Mesodermal cell (in vitro differentiated cells): ENCODE measurements around the gene SRRM2.

ENCODE experiments used
- H3K27ac ChIP-seq: 2 replicates; pipeline ENCODE4 v1.7.0; 2013; ENCODE audit warnings: mild to moderate bottlenecking, low read depth, low read length, moderate library complexity; ENCODE audit not compliant: severe bottlenecking
- H3K36me3 ChIP-seq: 2 replicates; pipeline ENCODE4 v1.7.1; 2013; ENCODE audit warnings: mild to moderate bottlenecking, low read length, moderate library complexity; ENCODE audit not compliant: control insufficient read depth, insufficient read depth
- H3K4me1 ChIP-seq: one replicate; pipeline ENCODE4 v1.7.1; 2013; ENCODE audit warnings: mild to moderate bottlenecking, low read length; ENCODE audit not compliant: insufficient read depth, control insufficient read depth, poor library complexity, severe bottlenecking
- H3K4me3 ChIP-seq: 2 replicates; pipeline ENCODE4 v1.7.0; 2013; ENCODE audit warnings: low read length, control low read depth, mild to moderate bottlenecking; ENCODE audit not compliant: insufficient read depth, poor library complexity, severe bottlenecking; ENCODE audit errors: extremely low read depth
- H3K9me3 ChIP-seq: 2 replicates; pipeline ENCODE4 v1.7.1; 2013; ENCODE audit warnings: mild to moderate bottlenecking, low read length, moderate library complexity; ENCODE audit not compliant: control insufficient read depth
- WGBS, 2 experiments: methylation state at CpG; one replicate each; pipeline ENCODE4 v1.1.5; 2013; ENCODE audit warnings: missing lambda C conversion rate in 2 of 2; ENCODE audit not compliant: insufficient coverage in 2 of 2; 5-methylcytosine and 5-hydroxymethylcytosine counted together

Gene SRRM2

DNA sequence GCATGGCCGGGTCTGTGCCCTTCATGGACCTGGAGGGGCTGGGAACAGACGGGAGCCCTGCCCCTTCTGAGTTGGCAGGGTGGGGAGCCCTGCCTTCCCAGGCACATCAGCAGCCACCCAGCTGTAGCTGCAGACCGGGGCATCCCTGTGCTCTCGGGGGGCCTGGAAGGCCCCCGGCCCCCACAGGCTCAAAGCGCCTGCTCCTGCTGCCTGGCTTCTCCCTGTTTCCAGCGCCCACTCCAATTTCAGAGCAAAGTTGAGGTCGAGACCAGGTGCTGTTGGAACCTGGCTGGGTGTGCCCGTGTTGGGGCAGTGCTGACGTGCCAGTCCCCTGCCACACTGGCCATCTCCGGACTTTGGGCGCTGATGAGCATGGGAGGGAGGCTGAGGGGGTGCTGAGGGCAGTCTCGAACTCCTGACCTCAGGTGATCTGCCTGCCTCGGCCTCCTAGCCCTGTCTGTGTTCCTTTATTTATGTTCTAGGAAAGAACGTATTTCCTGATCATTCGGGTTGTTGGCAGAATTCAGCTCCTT is 27.6 kb upstream of the SRRM2 start:
- Histone ChIP-seq H3K4me3 (no peak overlapping the region), H3K4me1 (no peaks in the 10 kb centered on the region), H3K9me3 (no peaks in the 10 kb centered on the region), H3K36me3 (no peaks in the 10 kb centered on the region), H3K27ac (no peak overlapping the region)
- WGBS, 2 experiments = 85 to 89% methylated on average over 12 to 14 of the region's 16 CpGs

DNA sequence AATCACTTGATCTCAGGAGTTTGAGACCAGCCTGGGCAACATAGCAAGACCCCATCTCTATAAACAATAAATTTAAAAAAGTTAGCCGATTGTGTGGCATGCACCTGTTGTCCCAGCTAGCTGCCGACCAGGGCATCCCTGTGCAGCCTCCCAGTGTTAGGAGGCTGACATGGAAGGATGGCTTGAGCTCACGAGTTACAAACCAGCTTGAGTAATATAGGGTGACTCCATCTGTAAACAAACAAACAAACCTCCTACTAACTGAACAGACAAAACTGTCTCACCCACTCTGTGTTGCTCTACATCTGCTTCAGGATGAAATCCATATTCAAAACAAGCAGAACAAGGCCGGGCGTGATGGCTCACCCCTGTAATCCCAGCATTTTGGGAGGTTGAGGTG is 25.5 kb upstream of the SRRM2 start:
- no peaks in the 10 kb centered on the region for H3K9me3 ChIP-seq
- WGBS, 2 experiments = 93 to 100% methylated on average over 1 to 3 of the region's 5 CpGs
- no peak overlapping the region for H3K4me3 ChIP-seq
- H3K27ac ChIP-seq = no peak overlapping the region
- H3K4me1 ChIP-seq = no peaks in the 10 kb centered on the region
- no peaks in the 10 kb centered on the region for H3K36me3 ChIP-seq

DNA sequence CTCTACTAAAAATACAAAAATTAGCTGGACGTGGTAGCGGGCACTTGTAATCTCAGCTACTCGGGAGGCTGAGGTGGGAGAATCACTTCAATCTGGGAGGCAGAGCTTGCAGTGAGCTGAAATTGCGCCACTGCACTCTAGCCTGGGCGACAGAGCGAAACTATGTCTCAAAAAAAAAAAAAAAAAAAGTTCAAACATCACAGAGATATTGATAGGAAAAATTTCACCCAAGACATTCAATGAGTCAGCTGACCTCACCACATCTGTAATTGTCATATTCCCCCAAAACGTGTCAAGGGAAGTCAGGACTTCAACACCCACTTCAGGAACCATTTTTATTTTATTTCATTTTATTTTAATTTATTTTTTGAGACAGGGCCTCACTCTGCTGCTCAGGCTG is 24.4 kb upstream of the SRRM2 start:
- H3K4me1 ChIP-seq = no peaks in the 10 kb centered on the region
- 100% methylated on average over 2 to 3 of the region's 7 CpGs for WGBS, 2 experiments
- no peak overlapping the region for H3K27ac ChIP-seq
- no peaks in the 10 kb centered on the region for H3K9me3 ChIP-seq
- H3K4me3 ChIP-seq = no peak overlapping the region
- no peaks in the 10 kb centered on the region for H3K36me3 ChIP-seq

DNA sequence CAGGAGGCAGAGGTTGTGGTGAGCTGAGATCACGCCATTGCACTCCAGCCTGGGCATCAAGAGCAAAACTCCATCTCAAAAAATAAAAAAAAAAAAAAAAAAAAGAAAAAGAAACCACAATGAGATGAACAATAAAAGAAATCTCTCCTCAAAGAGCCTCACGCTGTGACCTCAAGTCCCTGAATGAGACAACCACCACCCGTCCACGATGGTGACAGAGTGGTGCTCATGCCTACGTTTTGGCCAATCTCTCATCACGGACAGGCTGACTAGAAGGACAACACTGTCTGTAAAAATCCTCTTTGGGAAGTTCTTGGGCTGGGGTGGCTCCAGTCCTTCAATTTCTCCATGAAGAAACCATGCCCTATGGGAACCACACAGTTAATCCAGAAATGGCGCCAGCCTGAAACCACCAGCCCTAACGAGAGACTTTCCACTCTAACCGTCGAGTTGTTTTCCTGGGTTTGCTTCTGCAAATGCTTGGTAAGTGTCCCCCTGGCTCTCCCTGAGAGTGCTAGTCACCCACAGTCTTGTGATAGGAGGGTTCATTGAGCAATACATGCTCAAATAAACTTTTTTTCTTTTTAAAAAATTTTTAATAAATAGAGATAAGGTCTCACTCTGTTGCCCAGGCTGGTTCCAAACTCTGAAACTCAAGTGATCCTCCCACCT is 17.5 kb upstream of the SRRM2 start:
- H3K4me3 ChIP-seq = no peak overlapping the region
- H3K9me3 ChIP-seq = no peaks in the 10 kb centered on the region
- no peak overlapping the region for H3K27ac ChIP-seq
- no peaks in the 10 kb centered on the region for H3K4me1 ChIP-seq
- WGBS, 2 experiments = 88 to 98% methylated on average over 8 to 9 of the region's 10 CpGs
- no peaks in the 10 kb centered on the region for H3K36me3 ChIP-seq

DNA sequence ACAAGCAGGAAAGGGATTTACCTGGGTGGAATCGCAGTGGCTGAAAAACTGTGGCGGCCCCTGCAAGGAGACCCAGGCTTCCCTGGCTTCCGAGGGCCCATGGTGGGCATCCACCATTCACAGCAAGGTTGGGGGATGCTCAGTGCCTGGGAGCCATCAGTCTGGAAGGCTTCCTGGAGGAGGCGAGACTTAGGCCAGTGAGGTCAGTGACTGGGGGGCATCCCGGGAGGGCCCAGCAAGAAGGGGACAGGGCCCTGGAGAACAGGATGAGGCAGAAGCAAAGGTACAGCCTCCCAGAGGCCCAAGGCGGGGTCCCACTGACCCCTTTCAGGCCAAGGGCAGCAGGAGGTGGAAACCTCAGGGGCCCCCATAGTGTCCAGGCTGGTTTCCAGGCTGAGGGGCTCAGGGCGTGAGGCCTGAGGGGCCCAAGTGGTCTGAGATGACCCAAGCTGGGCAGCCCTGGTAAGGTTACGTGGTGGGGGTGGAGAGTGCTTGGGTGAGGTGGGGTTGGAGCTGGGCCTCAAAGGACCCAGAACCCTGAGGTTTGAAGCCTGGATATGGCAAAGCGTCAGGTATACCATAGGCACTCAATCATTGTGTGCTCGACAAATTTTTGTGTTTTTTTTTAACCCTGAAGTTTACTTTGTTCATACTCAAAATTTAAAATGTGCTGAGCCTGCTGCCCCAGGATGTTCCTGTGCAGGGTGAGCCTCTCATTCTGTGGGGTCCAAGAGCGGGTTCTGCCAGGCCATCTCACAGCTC is 15.8 kb upstream of the SRRM2 start:
- no peaks in the 10 kb centered on the region for H3K36me3 ChIP-seq
- no peaks in the 10 kb centered on the region for H3K9me3 ChIP-seq
- WGBS, 2 experiments = 95 to 96% methylated on average over 8 to 9 of the region's 11 CpGs
- no peaks in the 10 kb centered on the region for H3K4me1 ChIP-seq
- no peak overlapping the region for H3K4me3 ChIP-seq
- no peak overlapping the region for H3K27ac ChIP-seq

DNA sequence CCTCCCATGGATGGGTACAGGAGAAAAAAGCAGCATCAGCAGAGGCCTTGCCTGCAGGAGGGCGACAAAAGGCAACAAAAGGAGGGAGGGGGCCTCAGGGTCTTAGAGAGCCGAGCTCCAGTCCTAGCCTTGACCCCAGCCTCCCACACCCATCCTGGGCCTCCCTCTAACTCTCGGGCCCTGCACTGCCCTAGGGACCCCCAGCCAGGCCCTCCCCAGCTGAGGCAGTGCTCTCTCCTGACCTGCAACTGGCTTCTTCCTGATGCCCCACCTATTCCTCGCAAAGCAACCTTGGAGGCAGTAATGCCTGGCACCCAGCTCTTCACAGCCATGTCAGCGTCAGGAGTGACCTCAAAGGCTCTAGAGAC is 15.2 kb upstream of the SRRM2 start:
- Histone ChIP-seq H3K36me3 (no peaks in the 10 kb centered on the region), H3K9me3 (no peaks in the 10 kb centered on the region)

DNA sequence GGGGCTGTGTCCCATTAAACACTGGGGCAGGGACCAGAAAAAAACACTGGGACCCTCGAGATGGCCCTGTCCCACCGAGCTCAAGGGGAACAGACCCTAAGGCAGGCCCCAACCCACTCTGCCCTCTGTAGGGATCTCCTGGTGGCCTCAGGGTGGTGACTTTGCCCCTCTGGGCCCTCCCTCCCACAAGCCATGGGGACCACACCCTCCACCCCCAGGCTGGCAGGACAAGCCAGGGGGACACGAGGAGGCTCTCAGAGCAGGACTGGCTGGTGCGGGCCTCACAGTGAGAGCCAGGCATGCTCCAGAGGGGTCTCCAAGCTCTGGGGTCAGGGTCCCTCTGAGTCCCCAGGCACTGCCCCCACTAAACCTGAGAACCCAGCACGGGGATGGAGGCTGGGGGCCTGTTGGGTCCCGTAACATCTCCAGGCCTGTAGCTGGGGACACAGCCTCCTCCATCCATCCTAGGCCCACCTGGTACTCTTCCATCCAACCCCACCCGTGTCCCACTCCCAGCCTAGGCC is 14.5 kb upstream of the SRRM2 start:
- no peak overlapping the region for H3K4me3 ChIP-seq
- H3K4me1 ChIP-seq = no peaks in the 10 kb centered on the region
- H3K9me3 ChIP-seq = no peaks in the 10 kb centered on the region
- WGBS, 2 experiments = 71 to 77% methylated on average over 5 to 6 of the region's 7 CpGs
- H3K27ac ChIP-seq = no peak overlapping the region
- H3K36me3 ChIP-seq = no peaks in the 10 kb centered on the region

More for the DNA sequence above, 15.2 kb upstream of the SRRM2 start:
- Histone ChIP-seq H3K4me1 (no peaks in the 10 kb centered on the region), H3K27ac (no peak overlapping the region), H3K4me3 (no peak overlapping the region)
- WGBS, 2 experiments = 81 to 85% methylated on average over 4 to 5 of the region's 5 CpGs

DNA sequence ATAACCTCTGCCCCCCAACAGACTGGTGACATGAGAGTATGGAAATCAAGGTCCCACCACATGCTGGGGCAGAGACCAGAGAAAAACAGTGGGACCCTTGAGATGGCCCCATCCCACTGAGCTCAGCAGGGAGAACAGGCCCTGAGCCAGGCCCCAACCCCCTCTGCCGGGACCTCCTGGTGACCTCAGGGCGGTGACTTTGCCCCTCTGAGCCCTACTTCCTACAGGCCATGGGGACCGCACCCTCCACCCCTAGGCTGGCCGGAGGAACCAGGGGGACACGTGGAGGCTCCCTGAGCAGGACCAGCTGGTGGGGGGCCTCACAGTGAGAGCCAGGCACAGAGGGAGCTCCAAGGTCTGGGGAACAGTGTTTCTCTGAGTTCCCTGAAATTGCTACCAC is 13.8 kb upstream of the SRRM2 start:
- WGBS, 2 experiments = 81 to 82% methylated on average over 3 to 5 of the region's 5 CpGs
- Histone ChIP-seq H3K27ac (no peak overlapping the region), H3K4me3 (no peak overlapping the region), H3K36me3 (no peaks in the 10 kb centered on the region), H3K9me3 (no peaks in the 10 kb centered on the region), H3K4me1 (no peaks in the 10 kb centered on the region)

DNA sequence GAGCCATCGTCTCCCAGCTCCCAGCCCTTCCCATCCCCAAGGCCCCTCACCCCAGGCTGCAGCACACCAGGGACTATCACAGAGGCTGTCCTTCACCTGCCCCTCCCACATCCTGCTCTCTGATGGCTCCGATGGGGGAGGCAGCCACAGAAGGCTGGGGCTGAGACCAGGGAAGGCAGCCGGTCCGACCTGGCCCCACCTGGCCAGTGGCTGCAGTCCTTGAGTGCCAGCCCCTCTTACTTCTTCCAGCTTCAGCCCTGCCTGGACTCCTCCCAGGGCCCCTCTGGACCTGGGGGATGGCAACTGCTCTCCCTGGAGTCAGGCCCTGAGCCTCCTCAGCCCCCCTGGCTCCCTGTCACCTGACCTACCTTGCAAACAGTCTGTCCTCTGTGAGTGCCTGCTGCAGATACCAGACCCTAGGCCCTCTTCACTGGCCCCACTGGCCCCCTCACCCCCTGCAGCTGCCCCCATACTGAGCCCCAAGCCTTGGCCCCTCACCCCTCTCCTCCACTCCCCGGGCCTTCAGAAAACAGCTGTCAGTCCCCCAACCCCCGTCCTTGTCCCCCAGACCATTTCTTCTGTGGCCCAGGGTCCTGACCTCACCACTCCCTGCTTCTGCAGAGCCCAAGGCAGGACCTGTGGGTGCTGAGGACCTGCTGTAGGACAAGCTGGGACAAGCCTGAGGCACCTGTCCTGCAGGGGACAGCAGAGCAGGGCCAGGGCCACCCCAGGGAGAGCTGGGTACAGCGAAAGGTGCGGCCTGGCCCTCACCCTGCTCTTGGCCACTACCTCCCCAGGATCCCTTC is 12.6 kb upstream of the SRRM2 start:
- H3K36me3 ChIP-seq = no peaks in the 10 kb centered on the region
- no peaks in the 10 kb centered on the region for H3K9me3 ChIP-seq
- WGBS, 2 experiments = 78 to 81% methylated on average over 7 of the region's 8 CpGs
- no peak overlapping the region for H3K27ac ChIP-seq
- H3K4me1 ChIP-seq = no peaks in the 10 kb centered on the region
- H3K4me3 ChIP-seq = no peak overlapping the region

DNA sequence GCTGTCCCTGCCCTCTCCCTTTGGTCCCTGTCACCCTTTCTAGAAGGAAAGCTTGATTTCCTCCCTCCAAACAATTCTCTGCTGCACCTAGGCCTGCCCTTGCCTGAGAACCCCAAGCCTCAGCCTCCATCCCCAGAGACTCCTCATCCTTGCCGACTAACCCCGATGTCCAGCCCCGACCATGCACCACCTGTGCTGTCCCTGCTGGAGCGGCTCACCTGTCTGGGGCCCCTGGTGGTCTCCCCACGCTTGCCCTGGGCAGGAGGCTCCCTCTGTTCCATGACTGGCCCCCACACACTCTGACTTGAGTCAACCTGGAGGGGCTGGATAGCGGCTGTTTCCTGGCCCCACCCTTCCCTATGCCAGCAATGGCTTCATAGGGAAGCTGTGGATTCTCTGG is 12.0 kb upstream of the SRRM2 start:
- Histone ChIP-seq H3K4me1 (no peaks in the 10 kb centered on the region), H3K9me3 (no peaks in the 10 kb centered on the region), H3K36me3 (no peaks in the 10 kb centered on the region), H3K27ac (no peak overlapping the region), H3K4me3 (no peak overlapping the region)
- 84 to 90% methylated on average over 5 to 6 of the region's 6 CpGs for WGBS, 2 experiments
